GM11168 (cell line): ENCODE measurements around the gene VASH1.

ENCODE experiments used
- in situ Hi-C: fragments of 300-500 bp; cut with MboI; formaldehyde crosslinking; loops from one replicate; pipeline ENCODE4 v1.12.0; 2022; ENCODE audit warnings: low sequenced_read_pairs; ENCODE audit not compliant: unreplicated experiment

Gene VASH1

DNA sequence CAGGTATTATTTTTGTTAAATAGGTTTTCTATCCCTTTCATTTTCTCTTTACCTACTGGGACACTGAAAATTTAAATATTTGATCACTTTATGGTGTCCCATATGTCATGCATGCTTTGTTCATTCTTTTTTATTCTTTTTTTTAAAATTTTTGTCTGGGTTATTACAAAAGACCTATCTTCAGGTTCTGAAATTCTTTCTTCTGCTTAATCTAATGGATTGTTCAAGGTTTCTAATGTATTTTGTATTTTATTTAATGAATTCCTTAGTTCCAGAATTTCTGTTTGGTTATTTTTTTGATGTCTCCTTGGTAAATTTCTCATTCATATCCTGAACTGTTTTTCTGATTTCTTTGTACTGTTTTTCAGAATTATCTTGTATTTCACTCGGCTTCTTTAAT is 20.2 kb upstream of the VASH1 start:
- in situ Hi-C loops = no loop called here

DNA sequence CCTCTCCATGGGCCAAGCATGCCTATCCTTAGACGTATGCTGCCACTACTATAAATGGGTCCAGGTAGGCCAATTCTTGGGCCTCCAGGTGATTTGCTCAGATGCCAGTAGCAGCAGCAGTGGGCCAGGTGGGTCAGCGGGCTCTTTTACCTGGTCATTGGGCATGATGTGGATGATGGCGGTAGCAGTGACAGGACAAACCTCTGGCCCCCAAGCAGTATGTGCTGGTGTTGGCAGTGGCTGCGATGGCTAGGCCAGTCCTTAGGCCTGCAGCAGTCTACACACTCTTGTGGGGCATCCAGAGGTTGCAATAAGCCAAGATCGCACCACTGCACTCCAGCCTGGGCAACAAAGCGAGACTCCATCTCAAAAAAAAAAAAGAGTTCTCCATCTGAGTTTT is 19.1 kb upstream of the VASH1 start:
- in situ Hi-C loops = no loop called here

DNA sequence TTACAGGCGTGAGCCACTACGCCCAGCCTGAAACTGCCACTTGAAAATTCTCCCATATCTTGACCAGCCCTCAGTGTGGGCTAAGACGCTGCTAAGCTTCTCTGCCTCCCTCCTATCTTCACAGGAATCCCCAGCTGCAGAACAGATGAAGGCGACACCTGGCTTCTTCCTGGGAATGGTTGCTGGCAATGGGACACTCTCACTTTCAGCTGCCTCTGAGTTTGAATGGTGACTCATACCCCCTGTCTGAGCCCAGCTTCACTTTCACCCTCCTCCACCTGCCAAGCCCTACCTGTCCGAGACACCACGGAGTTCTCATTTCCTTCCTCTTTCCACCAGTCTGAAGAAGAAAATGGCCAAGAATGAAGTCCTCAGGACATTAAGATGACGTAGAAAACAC is 18.3 kb upstream of the VASH1 start:
- in situ Hi-C loops = no loop called here

DNA sequence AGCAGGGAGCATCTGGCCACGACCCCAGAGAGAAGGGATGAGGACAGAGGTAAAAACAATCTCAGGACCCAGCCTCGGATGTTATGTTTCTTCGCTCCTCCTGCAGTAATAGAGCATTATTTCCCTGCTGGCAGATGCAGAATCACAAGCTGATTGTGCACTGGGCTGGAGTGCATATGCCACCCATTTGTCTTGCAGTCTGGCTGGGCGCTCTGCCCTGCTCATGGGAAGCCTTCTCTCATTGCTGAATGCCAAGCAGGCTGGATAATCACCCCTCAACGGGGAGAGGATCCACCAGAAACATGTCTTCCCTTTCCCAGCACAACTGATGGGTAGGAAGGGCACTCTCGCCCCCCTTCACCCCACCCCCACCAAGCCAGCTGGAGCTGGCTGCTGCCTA is 8.5 kb upstream of the VASH1 start:
- in situ Hi-C loops = no loop called here

DNA sequence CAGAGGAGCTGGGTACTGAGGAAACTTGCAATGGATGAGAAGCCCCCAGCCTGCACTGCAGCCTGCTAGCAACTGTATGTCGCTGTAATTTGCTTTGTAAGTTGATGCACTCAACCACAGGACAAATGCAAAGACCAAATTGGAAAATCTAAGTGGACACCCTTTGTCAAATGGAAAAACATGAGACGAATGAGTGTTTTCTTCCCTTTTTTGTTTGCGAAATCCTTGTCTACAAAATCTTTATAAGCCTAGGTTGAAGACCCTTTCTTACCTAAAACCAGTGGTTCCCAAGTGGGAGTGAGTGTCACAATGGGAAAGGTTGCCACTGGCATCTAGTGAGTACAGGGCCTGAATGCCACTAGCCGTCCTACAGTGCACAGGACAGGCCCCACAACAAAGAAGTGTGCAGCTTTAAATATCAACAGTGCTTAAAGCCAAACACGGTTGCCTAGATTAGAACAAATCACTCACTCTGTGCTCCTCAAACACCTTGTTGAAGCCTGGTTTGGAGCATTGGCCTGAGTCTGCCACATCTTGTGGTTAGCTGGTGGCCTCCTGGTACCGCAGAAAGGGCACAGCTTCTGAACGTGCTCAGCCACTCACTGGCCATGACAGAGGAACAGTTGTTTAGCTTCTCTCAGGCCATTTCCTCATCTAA is 7.6 kb upstream of the VASH1 start:
- in situ Hi-C loops = no loop called here

DNA sequence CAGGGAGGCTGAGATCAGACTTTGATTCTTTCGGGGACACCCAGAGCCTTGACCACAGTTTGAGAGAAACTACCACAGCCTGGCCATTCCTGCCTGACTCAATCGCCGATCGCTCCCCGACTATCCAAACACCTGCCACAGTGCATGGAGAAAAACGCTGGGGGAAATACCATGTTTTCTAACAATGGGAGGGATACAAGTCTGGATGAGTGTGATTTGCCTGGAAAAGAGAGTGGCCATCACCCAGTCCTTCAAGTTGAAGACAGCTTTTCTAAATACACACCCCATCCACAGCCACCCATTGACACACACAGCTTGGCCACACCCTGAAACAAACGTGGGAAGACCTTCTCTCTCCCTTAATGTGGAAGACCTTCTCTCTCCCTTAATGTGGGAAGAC is 6.7 kb upstream of the VASH1 start:
- in situ Hi-C loops = no loop called here

DNA sequence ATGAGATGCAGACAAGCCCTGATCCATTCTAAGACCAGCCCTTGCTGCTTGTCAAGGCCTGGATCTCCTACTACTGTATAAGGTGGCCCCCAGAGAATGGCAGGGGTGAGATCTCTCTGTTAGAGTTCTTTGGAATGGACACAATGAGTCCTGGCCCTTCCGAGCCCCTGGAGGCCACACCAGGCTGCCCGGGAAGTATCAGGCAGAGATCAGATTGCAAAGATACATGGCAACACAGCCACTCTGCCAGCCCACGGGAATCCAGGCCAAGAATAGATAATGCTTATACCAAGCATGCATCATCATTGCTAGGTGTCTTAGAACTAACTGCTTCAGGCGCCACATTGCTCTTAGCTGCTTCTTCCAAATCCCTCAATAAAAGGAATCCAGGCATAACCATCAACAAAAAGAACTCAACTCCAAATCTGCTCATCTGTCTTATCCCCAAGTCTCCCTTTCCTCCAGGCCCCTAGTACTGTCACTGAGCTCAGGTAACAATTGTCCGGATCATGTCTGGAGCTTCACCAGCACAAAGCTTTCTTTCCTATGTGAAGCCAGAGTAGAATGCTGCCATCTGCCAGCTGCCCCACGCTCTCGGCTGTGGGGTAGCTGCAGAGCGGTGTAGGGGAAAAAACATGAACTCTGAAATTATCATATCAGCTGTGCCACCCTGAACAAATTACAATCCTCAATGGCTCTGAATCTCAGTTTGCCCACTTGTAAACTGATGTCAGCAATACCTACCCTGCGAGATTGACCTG is 5.5 kb upstream of the VASH1 start:
- in situ Hi-C loops = no loop called here

DNA sequence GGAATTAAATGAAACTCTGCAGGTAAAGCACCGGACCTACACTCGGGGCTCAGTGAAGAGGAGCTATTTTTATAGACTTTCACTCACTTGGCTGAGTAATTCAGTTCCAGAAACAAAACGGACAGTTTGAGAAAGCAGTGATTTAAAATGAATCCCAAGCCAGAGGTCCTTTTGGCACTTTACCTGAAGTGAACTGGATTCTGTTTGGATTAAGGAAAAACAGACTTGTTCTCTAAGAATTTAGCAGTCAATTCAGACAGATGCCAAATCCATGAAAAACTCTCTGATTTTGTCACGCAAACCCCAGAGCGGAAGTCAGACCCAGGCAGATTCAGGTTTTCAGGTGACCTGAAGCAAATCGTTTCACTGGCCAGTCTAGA is 4.9 kb upstream of the VASH1 start:
- in situ Hi-C loops = no loop called here

DNA sequence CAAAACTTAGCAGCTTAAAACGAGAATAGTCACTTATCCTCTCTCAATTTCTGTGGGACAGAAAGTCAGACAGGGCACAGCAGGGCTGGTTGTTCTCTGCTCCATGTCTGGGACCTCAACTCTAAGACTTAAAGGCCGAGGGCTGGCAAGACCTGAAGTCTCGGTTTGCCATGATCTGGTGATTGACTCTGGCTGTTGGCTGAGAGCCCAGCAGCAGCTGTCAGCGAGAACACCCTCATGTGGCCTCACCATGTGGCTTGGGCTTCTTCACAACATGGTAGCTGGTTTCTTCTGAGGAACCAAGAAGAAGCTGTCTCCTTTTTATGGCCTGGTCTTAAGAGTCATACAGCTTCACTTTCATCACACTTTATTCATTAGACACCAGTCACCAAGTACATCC is 1.7 kb upstream of the VASH1 start:
- in situ Hi-C loops = no loop called here

DNA sequence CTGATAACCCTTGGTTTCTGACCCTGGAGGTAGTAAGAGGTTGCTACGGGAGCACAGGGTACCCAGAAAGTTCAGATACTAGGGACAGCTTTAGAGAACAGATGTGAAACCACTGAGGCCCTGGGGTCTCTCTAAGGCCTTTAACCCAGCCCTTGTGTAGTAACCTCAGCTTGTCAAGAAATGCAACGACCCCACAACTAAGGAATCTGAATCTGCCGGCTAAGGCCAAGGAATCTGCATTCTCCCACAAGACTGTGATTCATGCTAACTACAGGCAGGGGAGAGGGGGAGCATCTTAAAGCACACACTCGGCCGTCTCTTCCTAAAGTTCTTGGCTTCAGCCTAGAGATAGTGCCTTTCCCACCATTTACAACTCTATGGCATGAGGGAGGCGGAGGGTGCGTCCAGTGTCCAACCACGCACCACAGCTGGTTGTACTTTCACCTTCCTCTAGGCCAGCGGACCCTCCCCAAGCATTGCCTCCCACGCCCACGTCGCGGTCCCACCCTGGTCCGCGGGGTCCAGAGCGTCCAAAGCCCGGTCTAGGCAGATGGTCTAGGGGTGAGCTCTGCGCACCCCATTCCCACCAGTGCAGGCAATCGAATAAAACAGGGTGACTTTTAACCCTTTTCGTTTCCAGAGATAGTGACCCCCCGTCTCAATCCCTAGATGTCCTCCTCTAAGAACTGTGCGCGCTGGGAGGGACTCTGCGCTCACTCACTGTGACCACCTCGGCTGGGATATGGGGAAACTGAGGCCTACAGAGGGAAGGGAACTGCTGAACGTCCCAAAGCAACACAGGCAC is 735 bp upstream of the VASH1 start:
- in situ Hi-C loops = no loop called here

DNA sequence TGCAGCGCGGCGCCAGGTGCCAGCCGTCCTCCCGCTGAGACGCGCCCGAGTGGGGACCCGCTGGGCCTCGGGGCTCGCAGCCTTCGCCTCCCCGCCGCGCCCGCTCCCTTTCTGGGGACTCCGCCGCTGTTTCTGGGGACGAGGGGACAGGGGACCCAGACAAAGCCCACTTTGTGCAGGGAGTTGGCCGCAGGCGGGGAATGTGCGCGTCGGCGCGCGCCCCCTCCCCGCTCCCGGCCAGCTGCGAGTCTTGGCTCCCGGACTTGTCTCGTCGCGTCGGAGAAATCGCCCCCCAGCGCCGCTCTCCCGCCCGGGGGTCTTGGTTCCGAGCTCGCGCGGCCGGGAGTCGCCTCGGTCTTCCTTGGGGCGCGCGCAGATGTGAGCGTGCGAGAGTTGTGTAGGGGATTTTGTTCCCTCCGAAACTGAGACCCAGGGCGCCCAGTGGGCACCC is 717 bp downstream of the VASH1 start:
- in situ Hi-C loops = no loop called here

DNA sequence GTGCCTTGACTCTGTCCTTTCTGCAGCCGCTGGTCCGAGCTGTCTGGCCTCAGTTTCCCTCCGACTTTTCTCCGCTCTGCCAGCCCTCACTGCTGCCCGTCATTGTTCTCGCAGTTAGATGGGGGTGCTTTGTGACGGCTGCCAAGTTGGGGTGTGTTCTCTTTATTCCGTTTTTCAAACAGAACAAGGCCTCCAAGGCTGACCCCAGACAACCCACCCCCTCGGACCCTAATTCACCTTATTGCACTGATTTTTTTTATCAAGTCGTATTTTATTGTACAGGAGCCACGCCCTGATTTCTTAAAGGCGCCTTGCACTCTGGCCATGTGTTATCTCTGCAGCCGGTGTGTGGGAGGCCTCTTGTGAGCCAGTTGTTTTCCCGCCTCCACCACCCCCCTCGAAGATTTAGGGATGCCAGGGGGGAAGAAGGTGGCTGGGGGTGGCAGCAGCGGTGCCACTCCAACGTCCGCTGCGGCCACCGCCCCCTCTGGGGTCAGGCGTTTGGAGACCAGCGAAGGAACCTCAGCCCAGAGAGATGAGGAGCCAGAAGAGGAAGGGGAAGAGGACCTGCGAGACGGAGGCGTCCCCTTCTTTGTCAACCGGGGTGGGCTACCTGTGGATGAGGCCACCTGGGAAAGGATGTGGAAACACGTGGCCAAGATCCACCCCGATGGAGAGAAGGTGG is 1.3 kb downstream of the VASH1 start:
- in situ Hi-C loops = no loop called here

DNA sequence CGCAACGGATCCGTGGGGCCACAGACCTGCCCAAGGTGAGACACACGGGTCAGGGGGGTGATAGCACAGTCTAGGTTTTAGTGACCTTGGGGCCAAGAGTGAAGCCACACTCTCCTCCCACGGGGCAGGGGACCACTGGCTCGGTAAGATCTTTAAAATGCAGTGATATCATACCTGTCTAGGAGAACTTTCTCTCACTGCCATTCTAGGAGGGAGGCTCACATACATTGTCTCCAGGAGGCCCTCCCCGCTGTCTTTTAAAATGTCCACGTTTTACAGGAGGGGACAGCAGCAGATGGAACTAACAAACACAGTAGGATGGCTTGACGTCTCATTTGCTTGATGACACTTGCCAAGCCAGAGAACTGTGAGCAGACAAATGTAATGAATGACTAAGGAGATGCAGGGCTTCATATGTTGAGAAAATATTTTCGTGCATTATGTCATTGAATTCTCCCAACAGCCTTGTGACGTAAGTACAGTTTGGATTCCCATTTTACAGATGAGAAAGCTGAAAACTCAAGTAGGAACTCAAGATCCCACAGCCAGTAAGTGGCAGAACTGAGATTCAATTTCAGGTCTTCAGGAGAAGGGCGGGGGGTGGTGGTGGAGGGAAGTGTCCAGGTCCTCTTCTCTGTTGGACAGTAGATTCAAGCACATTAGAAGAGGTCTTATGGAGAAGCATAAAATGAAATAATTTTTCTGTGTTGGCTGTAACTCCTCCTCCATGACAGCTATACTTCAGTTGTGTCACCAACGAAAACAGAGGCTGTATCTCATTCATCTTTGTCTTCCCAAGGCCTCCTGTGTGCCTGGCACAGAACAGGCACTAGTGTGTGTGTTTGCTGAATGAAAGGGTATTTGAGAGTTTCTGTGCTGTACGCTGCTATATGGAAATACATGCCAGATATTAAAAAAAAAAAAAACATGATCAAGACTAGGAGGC is 2.1 kb downstream of the VASH1 start:
- in situ Hi-C loops = no loop called here

DNA sequence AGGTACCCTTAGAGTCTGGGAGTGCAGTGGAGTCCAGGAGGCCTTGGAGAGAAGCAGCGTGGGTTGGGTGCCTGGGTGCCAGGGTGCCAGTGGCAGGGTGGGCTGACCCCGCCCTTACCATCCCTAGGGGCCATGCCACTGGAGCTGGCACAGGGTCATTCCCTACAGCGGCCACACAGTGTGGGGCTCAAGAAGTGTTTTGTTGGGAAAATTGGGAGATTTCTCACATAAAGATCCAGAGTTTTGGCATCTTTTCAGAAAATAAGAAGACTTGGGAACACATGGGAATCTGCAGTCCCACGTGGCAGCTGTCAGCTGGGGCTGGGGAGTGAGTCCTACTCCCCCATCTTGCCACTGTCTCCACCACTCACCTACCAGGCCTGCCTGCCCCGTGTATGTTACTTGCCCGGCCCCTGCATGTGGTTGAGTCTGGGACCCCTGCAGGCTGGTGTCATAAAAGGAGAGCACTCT is 4.2 kb downstream of the VASH1 start:
- in situ Hi-C loops = no loop called here

DNA sequence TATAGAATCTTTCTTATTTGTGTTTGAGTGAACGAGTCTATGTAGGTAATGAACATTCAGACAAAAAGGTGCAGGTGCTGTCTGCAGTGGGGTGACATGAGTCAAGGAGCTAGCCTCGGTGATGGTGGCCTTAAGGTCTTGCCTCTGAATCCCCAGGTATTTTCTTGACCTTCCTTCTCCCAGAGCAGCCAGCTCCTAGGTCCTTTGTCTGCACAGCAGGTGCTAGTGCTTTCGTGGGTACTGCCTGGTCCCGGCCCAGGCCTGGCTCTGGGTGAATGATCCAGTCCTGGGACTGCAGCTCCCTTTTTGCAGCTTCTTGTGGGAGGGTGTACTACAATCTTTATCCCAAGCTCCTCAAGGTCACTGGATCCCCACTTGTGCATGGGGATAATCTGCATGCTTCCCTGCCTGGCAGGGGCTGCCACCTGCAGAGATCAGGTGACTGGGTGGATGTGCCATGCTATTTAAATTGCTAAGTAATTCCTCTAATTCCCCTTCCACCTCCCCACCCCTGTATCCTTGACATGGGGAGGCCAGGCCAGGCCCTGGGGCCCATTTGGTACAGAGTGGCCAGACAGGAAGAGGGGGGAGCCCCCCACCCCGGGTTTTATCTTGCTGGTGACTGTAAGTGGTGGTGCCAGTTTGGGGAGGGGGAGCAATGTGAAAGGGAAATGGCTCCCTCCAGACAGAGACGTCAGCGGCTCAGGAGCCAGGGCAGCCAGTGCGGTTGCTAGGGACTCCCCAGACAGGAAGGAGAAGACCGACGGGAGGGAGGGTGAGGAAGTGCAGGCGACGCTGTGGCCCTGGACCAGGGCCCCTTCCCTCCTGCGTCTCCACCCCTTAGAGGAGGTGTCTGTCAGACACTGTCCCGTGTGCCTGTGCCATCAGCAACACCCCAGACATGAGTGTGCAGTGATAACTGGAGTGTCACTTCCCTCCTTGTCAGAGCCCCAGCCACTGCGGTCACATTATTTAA is 6.7 kb downstream of the VASH1 start:
- in situ Hi-C loops = no loop called here

DNA sequence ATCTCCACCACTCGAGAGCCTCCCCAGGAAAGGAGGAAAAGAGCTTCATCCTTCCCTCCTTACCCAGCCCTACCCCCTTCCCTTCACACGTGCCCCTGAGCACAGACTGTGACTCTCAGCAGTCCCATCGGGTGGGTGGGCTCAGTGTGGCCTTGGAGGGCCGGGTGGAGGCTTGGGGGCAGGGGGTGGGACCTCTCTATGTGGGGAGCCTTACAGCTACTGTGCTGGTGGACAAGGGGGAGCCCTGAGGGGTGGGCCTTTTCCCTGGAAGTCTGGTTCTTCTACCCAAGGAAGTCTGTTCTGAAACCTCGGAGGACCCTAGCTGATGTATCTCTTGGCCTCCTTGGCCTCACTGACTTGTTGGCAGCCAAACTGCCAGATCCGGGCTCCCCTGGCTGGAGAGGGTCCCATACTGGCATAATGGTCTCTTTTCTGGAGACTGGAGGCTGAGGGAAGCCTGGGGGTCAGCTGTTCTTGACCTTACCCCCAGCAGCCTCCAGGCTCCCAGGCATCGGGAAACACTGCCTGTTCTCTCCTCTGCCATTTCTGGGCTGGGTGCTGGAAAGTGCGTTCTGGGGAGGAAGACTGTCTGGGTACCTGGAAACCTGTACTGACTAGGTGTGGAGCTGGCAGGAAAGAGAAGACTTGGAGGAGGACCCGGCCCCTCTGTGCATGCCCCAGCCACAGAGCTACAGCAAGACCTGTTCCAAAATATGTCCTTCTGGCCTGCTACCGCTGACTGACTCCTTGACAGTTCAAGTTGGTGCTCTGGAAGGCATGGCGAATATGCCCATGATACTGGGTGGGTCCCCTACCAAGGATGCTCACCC is 7.6 kb downstream of the VASH1 start:
- in situ Hi-C loops = no loop called here

DNA sequence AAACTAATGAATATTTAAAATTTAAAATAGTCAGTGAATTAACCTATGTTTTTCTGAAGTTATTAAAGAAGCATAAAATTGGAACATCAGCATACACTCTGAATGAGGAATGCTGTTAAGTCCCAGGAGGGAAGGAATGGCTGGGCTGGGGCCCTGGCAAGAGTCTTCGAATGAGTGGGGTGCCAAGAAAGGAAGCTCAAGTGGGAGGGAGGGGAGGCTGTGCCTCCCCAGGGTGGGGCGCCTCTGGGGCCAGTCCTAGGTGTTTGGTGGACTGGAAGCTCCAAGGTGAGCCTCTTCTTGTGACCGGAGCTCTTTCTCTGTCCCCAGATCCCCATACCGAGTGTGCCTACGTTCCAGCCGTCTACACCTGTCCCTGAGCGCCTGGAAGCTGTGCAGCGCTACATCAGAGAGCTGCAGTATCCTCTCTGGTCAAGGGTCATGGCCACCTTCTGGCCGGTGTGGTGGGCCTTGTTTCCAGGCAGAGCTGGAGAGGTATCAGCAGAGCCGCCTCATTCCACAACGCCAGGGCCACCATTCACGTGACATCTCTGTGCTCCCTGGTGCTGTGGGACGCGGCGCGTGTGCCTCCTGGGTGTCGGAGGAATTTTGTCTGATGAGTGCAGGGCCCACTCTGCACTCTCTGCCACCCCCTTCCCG is 8.5 kb downstream of the VASH1 start:
- in situ Hi-C loops = no loop called here
